ENCODE measurements around the gene RAPGEF5. TPM values are rescaled to one million over a fixed set of nuclear protein-coding genes. Genes with fewer than 3 reads are reported as not detected.
"Not testable (repeated sequence)": the region's sequence is repeated elsewhere in the genome, so short reads cannot be mapped to it uniquely, and the experiment has no call there.

Gene RAPGEF5
- total RNA-seq, 5 donors from 2014 or later (not counting 1 experiment from before 2014, with no cell fraction given) = 0.12 to 2.4 (median 0.61) TPM

DNA sequence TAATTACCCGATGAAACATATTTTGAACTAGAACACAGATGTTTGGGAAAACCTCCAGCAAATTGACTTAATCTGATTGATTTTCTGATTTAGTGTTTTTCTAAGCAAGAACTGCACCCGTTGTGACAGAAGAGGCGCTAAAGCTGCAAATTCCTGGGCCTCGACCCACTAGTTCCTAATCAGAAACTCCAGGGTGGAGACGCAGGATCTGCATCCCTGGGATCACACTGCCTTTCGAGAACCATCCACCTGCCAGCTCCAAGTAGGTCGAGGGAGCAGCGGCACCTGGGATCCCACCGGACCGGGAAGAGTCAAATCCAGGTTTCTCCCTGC lies 274.4 kb downstream of the RAPGEF5 start:
- Histone ChIP-seq H3K4me3 (ENCODE audit: control insufficient read depth in 1 of 2, extremely low read depth in 1 of 2, low read length in 1 of 2) (peak overlapping the region; percentile 67 to 70), H3K4me1 (ENCODE audit: control insufficient read depth in 1 of 2, extremely low read depth in 1 of 2, insufficient read depth in 2 of 2, low read length in 2 of 2) (peaks cover 0 to 10% of the 10 kb centered on the region in 2 experiments), H3K27me3 (replicated peaks in 1 of 2; ENCODE audit: control insufficient read depth in 2 of 2, extremely low read depth in 1 of 2, insufficient read depth in 2 of 2, low read length in 1 of 2) (peaks cover 2 to 6% of the 10 kb centered on the region in 2 experiments), H3K27ac (ENCODE audit: low read length) (peak overlapping the region; percentile 35), H3K36me3 (ENCODE audit: control insufficient read depth in 2 of 2, extremely low read depth in 1 of 2, insufficient read depth in 1 of 2, low read length in 1 of 2) (no peaks in the 10 kb centered on the region), H3K9me3 (no peaks in the 10 kb centered on the region)
- H3K27me3 Mint-ChIP-seq = peaks cover 15 to 22% of the 10 kb centered on the region in 2 donors
- H3K27ac Mint-ChIP-seq = peak overlapping the region in 1 of 2 donors; percentile 55
- H3K4me3 Mint-ChIP-seq = peak overlapping the region; percentile 75 to 81 (median 79)
- DNase-seq (no peak), ATAC-seq (replicated peaks in 1 of 4) (peak in 2 of 4 experiments; percentile 5 to 23)
- H3K4me1 Mint-ChIP-seq = peaks cover 10 to 17% (median 15%) of the 10 kb centered on the region in 3 donors
- H3K36me3 Mint-ChIP-seq = no peaks in the 10 kb centered on the region
- H3K9me3 Mint-ChIP-seq = no peaks in the 10 kb centered on the region
- ChIA-PET POLR2A (no interaction called here), CTCF (interaction anchor here (0.5 to 2.2 kb wide), 13 partner anchors 9 to 1431 kb away, joined by 3 to 13 read pairs (median 4); no protein-coding TSS in a partner anchor)
- 10% methylated on average over 10 of the region's 10 CpGs for WGBS (ENCODE audit: insufficient coverage)

DNA sequence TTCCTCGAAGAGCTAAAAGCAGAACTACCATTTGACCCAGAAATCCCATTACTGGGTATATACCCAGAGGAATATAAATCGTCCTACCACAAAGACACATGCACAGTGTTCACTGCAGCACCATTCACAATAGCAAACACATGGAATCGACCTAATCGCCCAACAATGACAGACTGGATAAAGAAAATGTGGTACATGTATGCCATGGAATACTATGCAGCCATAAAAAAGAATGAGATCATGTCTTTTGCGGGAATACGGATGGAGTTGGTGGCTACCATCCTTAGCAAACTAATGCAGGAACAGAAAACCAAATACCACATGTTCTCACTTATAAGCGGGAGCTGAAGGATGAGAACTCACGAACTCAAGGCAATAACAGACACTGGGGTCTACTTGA lies 276.7 kb downstream of the RAPGEF5 start:
- H3K27me3 ChIP-seq (replicated peaks in 1 of 2; ENCODE audit: control insufficient read depth in 2 of 2, extremely low read depth in 1 of 2, insufficient read depth in 2 of 2, low read length in 1 of 2); H3K4me3 ChIP-seq (ENCODE audit: control insufficient read depth in 1 of 2, extremely low read depth in 1 of 2, low read length in 1 of 2); H3K36me3 ChIP-seq (ENCODE audit: control insufficient read depth in 2 of 2, extremely low read depth in 1 of 2, insufficient read depth in 1 of 2, low read length in 1 of 2); H3K9me3 ChIP-seq; DNase-seq; H3K27ac Mint-ChIP-seq; POLR2A ChIA-PET; ATAC-seq (replicated peaks in 1 of 4); H3K4me3 Mint-ChIP-seq; H3K36me3 Mint-ChIP-seq; H3K27ac ChIP-seq (ENCODE audit: low read length); H3K9me3 Mint-ChIP-seq: not testable (repeated sequence)
- Mint-ChIP-seq H3K27me3 (peaks cover 21 to 28% of the 10 kb centered on the region in 2 donors), H3K4me1 (peaks cover 10 to 17% (median 15%) of the 10 kb centered on the region in 3 donors)
- peaks cover 0 to 10% of the 10 kb centered on the region in 2 experiments for H3K4me1 ChIP-seq (ENCODE audit: control insufficient read depth in 1 of 2, extremely low read depth in 1 of 2, insufficient read depth in 2 of 2, low read length in 2 of 2)
- no CpG with 5 or more reads among the region's 8 CpGs for WGBS (ENCODE audit: insufficient coverage)
- CTCF ChIA-PET = interaction anchor here (0.7 to 0.9 kb wide), 2 partner anchors 13 to 22 kb away, joined by 3 read pairs; no protein-coding TSS in a partner anchor

DNA sequence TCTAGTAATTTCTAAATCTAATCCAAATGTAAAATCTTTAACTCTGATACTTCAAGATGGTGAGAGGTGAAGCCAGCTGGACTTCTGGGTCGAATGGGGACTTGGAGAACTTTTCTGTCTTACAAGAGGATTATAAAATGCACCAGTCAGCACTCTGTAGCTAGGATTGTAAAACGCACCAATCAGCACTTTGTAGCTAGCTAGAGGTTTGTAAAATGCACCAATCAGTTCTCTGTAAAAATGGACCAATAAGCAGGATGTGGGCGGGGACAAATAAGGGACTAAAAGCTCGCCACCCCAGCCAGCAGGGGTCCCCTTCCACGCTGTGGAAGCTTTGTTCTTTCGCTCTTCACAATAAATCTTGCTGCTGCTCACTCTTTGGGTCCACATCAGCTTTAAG lies 278.1 kb downstream of the RAPGEF5 start:
- H3K27me3 ChIP-seq (replicated peaks in 1 of 2; ENCODE audit: control insufficient read depth in 2 of 2, extremely low read depth in 1 of 2, insufficient read depth in 2 of 2, low read length in 1 of 2); H3K36me3 ChIP-seq (ENCODE audit: control insufficient read depth in 2 of 2, extremely low read depth in 1 of 2, insufficient read depth in 1 of 2, low read length in 1 of 2); H3K27ac ChIP-seq (ENCODE audit: low read length); H3K9me3 ChIP-seq; CTCF ChIA-PET; H3K27ac Mint-ChIP-seq; H3K4me3 ChIP-seq (ENCODE audit: control insufficient read depth in 1 of 2, extremely low read depth in 1 of 2, low read length in 1 of 2); H3K9me3 Mint-ChIP-seq; DNase-seq; H3K36me3 Mint-ChIP-seq; POLR2A ChIA-PET; ATAC-seq (replicated peaks in 1 of 4); H3K4me3 Mint-ChIP-seq: not testable (repeated sequence)
- H3K4me1 ChIP-seq (ENCODE audit: control insufficient read depth in 1 of 2, extremely low read depth in 1 of 2, insufficient read depth in 2 of 2, low read length in 2 of 2) = peaks cover 0 to 10% of the 10 kb centered on the region in 2 experiments
- WGBS (ENCODE audit: insufficient coverage) = 94% methylated on average over 2 of the region's 6 CpGs
- Mint-ChIP-seq H3K4me1 (peaks cover 10 to 17% (median 14%) of the 10 kb centered on the region in 3 donors), H3K27me3 (peaks cover 27 to 30% of the 10 kb centered on the region in 2 donors)

DNA sequence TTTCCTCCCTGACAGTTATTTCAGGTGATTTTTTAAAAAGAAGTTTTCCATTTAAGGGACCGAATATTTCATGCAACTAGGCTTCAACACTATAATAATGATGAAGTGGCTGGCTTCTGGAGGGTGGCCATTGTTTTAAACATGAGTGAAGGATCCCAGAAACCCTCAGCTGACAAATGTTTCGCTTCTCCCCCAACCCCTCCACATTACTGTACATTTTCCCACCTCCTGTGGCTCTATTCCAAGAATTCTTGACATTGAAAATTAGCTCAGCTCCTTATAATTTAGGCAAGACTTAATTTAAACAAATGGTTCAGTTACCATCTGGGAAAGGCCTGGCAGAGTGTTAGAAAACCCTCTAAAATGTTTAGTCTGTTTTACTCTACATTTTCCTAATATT lies 281.4 kb downstream of the RAPGEF5 start:
- ATAC-seq (replicated peaks in 1 of 4) (no peak), DNase-seq (no peak)
- no peaks in the 10 kb centered on the region for H3K36me3 ChIP-seq (ENCODE audit: control insufficient read depth in 2 of 2, extremely low read depth in 1 of 2, insufficient read depth in 1 of 2, low read length in 1 of 2)
- no peak overlapping the region for H3K27ac Mint-ChIP-seq
- H3K4me1 Mint-ChIP-seq = no peaks in the 10 kb centered on the region
- no peak overlapping the region for H3K4me3 Mint-ChIP-seq
- H3K9me3 Mint-ChIP-seq = no peaks in the 10 kb centered on the region
- no peaks in the 10 kb centered on the region for H3K36me3 Mint-ChIP-seq
- WGBS (ENCODE audit: insufficient coverage) = no CpG with 5 or more reads among the region's 2 CpGs
- H3K4me3 ChIP-seq (ENCODE audit: control insufficient read depth in 1 of 2, extremely low read depth in 1 of 2, low read length in 1 of 2) = no peak overlapping the region
- no peaks in the 10 kb centered on the region for H3K9me3 ChIP-seq
- H3K27me3 Mint-ChIP-seq = peaks cover 27 to 30% of the 10 kb centered on the region in 2 donors
- H3K4me1 ChIP-seq (ENCODE audit: control insufficient read depth in 1 of 2, extremely low read depth in 1 of 2, insufficient read depth in 2 of 2, low read length in 2 of 2) = no peaks in the 10 kb centered on the region
- H3K27ac ChIP-seq (ENCODE audit: low read length) = no peak overlapping the region
- ChIA-PET POLR2A (no interaction called here), CTCF (interaction anchor here in 1 of 2 donors (1.6 kb wide), 1 partner anchor 820 kb away, joined by 4 read pairs; no protein-coding TSS in a partner anchor)
- H3K27me3 ChIP-seq (replicated peaks in 1 of 2; ENCODE audit: control insufficient read depth in 2 of 2, extremely low read depth in 1 of 2, insufficient read depth in 2 of 2, low read length in 1 of 2) = peaks cover 2 to 3% of the 10 kb centered on the region in 2 experiments

DNA sequence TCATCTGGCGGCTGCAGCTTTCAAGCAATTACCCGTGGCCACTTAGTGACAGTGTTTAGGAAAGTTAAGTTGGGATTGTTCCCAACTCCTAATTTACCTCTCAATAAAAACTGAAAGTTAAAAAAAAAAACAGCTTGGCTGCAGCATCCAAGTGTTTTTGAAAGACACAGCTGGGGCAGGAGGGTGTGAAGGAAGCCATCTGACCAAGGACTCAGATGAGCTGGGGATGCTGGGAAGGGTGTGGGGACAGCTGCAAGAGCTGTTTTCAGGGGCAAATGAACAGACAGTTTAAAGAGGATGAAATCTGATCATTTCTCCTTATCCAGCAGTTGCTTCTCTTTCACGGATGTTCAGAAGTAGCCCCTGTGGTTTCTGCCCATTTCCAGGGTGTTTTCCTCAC lies 282.1 kb downstream of the RAPGEF5 start:
- 40% methylated on average over 1 of the region's 3 CpGs for WGBS (ENCODE audit: insufficient coverage)
- Mint-ChIP-seq H3K9me3 (no peaks in the 10 kb centered on the region), H3K27me3 (peaks cover 22 to 30% of the 10 kb centered on the region in 2 donors), H3K4me3 (no peak overlapping the region), H3K36me3 (no peaks in the 10 kb centered on the region), H3K4me1 (no peaks in the 10 kb centered on the region), H3K27ac (no peak overlapping the region)
- no peaks in the 10 kb centered on the region for H3K4me1 ChIP-seq (ENCODE audit: control insufficient read depth in 1 of 2, extremely low read depth in 1 of 2, insufficient read depth in 2 of 2, low read length in 2 of 2)
- peaks cover 2 to 3% of the 10 kb centered on the region in 2 experiments for H3K27me3 ChIP-seq (replicated peaks in 1 of 2; ENCODE audit: control insufficient read depth in 2 of 2, extremely low read depth in 1 of 2, insufficient read depth in 2 of 2, low read length in 1 of 2)
- no peak for DNase-seq
- no peak overlapping the region for H3K27ac ChIP-seq (ENCODE audit: low read length)
- ChIA-PET POLR2A (no interaction called here), CTCF (no interaction called here)
- no peaks in the 10 kb centered on the region for H3K36me3 ChIP-seq (ENCODE audit: control insufficient read depth in 2 of 2, extremely low read depth in 1 of 2, insufficient read depth in 1 of 2, low read length in 1 of 2)
- no peak overlapping the region for H3K4me3 ChIP-seq (ENCODE audit: control insufficient read depth in 1 of 2, extremely low read depth in 1 of 2, low read length in 1 of 2)
- no peaks in the 10 kb centered on the region for H3K9me3 ChIP-seq
- ATAC-seq (replicated peaks in 1 of 4) = no peak

Other genes with a start within 250 kb of the RAPGEF5 start
- gene STEAP1B, start 143.0 kb upstream of the RAPGEF5 start, total RNA-seq = under 1 TPM in 4 of 5 donors, not detected in 1; 0.28 to 0.44 (median 0.31) TPM